Stimulated activated CD8-positive, alpha-beta memory T cell treated with anti-CD3 and anti-CD28 coated beads, Interleukin-15, amount 100 ng/mL, for 24 hours (primary cell): ENCODE measurements around the gene SEC61A1.

Experiments used
- DNase-seq: peaks from one replicate; pipeline ENCODE4 v3.0.0-alpha.2; 2020; ENCODE audit warnings: low read depth

Gene SEC61A1

DNA sequence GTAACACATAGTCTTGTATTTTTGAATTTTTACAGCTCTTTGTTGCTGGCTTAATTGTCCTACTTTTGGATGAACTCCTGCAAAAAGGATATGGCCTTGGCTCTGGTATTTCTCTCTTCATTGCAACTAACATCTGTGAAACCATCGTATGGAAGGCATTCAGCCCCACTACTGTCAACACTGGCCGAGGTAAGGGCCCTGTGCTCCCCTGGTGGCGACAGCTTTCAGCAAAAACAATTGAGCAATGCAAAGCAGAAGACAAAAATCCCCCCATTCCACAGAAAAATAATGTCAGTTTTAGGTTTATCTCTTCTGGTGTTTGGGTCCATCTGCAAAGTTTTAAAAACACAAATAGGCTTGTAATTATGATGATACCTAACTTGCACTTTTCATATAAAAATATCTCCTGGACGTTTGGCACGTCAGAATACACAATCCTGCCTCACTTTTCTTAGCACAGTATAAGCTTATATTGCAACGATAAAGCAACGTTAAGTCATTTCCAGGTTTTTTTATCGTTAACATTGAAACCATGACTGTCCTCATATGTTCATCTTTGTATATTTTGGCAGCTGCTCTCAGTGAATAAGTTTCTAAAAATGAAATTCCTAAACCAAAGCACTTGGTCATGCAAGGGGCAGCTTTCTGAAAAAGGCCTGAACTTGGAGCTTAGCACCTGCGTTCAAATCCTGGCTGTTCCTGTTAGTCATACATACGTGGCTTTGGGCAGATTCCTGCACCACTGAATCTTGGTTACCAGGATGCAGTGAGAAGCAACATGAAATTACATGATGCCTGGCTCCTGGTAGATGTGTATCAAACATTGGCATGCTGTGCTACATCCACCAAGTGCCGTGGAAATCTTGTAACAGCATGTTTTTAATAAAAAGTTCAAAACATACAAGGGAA, 8.5 kb downstream of the SEC61A1 start:
- no peak for DNase-seq

DNA sequence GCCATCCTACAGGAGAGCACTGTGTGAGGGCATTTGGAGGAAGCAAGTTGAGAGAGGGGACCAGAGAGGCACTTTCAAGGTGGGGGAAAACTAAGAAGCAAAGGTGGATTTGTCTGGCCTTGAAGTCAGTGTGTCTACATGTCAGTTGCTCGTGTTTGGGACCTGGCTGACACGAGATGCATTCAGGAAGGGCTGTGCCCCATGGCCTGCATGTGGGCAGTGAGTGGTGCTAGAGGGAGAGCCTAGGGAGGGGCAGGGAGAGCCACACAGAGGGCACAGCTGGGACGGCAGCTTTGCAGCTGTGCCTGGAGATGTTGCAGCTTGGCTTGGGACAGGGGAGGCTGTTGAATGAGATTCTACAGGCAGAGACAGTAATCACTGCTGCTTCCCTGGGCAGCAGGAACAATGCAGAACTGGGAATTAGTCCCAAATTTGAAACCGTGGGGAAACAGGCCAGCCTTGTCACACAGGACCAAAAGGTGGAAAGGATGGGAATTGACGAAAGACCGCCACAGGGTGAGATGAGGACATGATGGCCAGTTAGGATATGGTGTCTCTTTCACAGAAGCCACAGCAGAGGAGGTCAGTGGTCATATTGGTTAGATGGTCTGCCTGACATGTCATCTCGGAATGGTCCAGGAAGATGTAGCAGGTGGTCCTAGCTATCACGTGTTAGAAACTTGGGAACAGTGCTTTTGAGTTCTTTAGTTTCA, 10.0 kb downstream of the SEC61A1 start:
- no peak for DNase-seq

DNA sequence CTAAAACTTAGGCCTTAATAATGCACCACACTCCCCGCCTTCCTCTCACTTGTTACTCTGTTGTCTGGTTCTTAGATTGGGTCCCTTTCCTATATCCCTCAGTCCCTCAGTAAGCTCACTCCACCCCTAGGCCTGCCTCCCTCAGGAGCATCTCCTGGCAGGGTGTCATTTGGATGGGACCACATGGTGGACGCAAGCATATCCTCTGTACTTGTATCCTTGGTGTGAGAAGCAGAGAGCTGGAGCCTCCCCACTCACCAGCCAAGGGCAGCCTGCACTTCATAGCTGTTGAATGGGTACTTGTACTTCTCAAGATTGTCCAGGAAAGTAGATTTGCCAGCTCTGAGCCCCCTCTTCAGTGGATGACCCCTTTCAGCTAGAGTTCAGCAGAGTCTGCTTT, 11.6 kb downstream of the SEC61A1 start:
- DNase-seq = no peak

DNA sequence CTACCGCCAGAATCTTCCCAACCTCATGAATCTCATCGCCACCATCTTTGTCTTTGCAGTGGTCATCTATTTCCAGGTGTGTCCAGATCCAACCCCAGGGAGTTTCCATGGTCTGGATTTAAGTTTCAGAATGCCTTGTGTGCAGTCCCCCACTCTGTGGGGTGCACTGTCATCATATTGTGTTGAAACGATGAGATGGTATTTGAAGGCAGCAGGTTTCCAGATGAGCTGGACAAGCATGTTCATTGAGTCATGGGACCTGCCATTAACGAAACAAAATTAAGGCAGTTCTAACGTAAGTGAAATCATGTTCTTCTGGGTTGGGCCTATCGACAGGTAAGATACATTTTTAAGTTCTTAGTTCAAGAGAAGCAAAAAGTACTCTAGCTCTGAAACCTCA, 12.7 kb downstream of the SEC61A1 start:
- DNase-seq = no peak

DNA sequence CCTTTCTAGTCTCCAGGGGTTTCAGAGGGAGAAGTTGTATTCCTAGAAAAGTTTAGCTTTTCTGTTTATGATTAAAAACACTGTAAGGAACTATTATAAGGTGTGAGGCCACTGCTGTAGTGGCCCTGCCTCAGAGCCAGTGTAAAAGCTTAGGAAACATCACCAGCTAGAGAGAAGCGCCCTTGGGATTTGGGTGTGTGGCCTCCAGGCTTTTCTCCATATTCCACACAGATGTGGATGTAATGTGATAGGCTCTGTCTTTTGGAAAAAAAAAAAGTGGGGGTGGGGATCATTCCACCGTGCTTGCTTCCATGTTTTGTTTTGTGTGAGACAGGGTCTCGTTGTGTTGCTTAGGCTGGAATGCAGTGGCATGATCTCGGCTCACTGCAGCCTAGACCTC, 13.9 kb downstream of the SEC61A1 start:
- DNase-seq = no peak

DNA sequence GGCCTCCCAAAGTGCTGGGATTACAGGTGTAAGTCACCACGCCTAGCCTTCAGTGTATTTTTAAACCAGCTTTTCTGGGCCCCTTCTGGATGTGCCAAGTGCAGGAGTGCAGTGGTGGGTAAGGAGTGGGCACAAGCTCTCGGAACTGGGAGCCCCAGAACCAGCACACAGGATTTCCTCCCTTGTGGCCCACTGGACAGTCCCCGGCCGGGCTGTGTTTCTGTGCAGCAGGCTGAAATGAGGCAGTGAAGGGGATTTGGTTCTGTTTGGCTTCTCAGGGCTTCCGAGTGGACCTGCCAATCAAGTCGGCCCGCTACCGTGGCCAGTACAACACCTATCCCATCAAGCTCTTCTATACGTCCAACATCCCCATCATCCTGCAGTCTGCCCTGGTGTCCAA, 14.4 kb downstream of the SEC61A1 start:
- DNase-seq = no peak

DNA sequence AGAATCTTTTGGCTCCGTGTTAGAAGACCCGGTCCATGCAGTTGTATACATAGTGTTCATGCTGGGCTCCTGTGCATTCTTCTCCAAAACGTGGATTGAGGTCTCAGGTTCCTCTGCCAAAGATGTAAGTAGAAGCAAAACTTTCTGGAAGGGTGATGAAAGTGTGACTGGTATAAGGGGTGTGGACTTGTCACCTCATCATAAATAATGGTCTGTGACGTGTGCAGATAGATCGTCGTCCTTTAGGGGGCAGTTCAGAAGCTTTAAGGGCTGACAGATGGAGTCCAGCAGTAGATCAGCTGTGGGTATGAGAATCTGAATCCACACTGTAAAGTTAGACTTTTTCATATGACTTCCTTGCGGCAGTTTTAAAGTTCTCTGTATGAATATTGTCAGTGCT, 15.3 kb downstream of the SEC61A1 start:
- no peak for DNase-seq

DNA sequence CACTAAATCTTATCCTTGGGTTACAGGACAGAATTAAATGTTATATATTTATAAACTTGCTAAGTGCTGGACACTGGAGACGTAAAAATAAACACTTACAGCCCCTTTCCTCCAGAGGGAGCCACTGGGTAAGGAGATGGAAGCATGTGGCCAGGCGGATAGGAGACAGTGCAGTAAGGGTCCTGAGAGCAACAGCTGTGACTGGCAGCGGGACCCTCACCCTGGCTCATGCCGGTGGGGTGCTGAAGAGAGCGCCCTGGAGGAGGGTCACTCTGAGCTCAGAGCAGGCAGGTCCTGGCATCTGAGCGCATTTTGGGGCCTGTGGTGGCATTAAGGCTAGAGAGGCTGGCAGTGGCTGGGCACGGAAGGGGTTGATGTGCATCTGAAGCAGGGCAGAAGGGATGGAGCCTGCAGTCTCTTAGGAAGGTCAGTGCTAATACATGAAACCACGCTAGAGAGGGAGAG, 16.0 kb downstream of the SEC61A1 start:
- no peak for DNase-seq

DNA sequence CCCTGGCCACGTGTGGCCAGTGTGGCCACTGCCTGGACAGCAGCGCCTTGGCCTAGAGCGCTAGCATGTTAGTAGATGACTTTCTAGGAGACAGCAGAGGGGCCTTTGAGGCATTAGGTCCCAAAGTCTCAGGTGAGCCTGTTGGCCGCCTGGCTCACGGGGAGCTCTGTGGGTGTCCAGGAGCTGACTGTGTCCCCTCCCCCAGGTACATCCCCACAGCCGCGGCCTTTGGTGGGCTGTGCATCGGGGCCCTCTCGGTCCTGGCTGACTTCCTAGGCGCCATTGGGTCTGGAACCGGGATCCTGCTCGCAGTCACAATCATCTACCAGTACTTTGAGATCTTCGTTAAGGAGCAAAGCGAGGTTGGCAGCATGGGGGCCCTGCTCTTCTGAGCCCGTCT, 17.0 kb downstream of the SEC61A1 start:
- no peak for DNase-seq

DNA sequence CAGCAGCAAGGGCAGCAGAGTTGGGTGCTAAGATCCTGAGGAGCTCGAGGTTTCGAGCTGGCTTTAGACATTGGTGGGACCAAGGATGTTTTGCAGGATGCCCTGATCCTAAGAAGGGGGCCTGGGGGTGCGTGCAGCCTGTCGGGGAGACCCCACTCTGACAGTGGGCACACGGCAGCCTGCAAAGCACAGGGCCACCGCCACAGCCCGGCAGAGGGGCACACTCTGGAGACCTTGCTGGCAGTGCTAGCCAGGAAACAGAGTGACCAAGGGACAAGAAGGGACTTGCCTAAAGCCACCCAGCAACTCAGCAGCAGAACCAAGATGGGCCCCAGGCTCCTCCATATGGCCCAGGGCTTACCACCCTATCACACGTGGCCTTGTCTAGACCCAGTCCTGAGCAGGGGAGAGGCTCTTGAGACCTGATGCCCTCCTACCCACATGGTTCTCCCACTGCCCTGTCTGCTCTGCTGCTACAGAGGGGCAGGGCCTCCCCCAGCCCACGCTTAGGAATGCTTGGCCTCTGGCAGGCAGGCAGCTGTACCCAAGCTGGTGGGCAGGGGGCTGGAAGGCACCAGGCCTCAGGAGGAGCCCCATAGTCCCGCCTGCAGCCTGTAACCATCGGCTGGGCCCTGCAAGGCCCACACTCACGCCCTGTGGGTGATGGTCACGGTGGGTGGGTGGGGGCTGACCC, 18.8 kb downstream of the SEC61A1 start:
- no peak for DNase-seq

DNA sequence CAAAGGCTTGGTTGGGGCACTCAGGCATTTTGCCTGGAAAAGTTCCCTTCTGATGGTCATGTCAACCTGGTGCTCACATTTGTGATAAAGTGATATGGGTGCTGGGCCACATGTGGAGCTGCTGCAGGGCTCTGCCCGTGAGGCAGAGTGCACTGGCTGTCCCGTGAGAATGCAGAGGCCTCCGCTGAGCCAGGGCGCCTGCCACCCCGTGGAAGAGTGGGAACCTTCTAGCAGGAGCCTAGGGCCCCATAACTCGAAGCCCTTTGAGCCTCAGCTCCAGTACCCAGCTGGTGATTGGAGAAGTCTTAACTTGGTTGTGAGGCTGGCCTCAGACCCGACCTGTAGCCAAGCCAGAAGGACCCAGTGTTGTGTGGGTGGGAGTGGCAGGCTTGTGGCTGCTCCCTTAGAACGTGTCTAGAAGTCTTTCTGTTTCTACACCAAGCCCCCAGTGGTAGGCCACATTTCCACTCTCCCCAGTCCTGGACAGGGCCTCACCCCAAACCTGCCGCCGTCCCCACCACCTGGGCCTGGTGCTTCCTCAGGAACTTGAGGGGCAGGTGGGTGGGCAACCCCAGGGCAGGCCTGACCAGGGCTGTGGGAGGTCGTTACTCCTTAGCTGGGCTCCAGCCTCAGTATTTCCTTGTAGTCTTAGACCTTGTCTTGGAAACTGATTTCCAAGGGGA, 19.7 kb downstream of the SEC61A1 start:
- DNase-seq = no peak

DNA sequence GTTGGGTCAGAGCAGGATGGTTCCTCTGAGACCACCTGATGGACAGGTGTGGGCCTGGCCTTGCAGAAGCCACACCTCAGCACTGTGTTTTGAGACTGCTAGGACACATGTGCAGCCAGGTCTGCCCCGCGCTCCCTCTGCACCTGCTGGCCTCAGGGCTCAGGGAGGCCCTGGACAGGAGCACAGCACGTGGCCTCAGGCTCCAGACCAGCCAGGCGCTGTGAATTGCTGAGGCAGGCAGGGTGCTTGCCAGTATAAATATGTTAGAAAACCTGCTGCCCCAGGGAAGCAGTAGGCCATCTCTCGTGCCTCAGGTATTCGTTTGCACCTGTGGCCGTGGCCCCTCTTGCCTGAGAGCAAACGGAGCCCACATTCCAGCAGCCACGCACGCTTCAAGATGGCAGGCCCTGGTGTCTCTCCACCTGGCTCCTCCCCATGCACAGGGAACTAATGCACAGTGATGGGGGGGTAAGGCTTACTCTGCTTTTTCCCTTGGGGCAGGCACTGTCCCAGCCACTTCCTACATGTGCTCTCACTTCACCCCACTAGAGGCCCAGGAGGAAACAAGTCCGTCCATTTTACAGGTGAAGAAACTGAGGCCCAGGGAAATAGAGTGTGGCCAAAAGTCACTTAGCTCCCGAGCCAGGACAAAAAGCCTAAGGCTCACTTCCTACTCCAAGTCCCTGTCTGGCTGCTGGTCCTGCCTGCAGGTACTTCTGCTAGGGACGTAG, 20.4 kb downstream of the SEC61A1 start:
- no peak for DNase-seq

DNA sequence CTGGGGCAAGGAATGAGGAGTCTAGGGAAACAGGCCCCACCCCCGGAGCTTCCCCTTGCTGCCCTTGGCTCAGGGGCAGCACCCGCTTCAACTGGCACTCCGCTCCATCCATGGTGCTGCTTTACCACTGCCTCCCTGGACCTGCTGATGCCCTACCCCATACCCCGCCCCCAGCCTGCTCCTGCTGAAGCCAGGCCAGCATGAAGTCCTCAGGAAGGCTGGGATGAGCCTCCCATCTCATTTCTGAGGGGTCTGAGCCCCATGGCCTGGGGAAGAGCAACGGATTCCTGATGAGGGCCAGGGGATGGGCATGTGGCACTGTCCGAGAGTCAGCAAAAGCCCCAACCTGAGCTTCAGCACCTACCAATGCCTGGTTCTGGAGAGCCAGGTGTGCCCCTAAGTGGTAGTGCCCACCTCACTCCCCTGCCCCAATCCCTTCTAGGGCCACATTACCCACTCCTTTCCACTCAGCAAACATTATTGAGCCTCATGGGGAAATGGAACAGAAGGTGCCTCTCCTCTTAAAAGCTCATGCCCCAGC, 21.0 kb downstream of the SEC61A1 start:
- no peak for DNase-seq

DNA sequence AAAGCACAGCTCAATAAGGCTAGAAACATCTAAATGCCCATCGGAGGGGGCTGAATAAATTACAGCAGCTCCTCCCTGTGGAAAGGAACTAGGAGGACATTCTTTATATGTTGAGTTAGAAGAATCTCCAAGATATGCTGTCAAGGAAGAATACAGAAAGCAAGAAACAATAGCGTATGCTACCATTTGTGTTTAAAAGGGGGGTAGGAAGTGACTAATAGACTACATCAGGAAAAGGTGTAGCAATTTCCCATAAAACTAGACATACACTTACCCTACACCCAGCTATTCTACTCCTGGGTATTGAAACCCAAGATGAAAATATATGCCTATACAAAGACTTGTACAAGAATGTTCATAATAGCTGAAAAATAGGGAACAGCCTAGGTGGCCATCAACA, 21.6 kb downstream of the SEC61A1 start:
- no peak for DNase-seq

DNA sequence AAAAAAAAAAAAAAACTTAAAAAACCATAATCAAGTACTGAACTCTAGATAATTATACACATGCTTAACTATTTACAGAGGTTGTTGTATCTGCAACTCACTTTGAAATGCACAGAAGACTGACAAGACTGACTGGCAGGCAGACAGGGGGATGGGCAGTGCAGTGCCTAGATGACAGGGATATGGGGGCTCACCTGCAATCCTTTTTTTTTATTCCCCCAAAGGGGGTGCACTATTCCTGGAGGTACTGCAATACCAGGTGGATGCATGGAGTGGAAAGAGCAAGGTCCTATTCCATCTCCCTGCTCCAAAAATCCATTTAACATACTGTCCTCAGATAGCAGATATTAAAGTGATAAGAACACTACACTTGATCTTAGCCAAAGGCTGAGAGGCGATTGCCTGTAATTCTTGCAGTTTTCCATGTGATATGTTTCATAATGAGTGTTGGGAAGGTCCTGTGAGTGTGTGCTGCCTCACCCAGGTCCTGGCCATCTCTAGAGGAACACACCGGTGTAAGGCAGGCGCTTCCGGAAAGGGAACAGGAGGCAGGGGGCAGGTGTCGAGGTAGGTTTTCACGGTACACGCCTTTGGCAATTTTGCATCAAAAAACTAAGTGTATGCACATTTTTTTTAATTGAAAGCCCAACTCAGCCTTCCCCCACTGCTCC, 22.7 kb downstream of the SEC61A1 start:
- DNase-seq = no peak

DNA sequence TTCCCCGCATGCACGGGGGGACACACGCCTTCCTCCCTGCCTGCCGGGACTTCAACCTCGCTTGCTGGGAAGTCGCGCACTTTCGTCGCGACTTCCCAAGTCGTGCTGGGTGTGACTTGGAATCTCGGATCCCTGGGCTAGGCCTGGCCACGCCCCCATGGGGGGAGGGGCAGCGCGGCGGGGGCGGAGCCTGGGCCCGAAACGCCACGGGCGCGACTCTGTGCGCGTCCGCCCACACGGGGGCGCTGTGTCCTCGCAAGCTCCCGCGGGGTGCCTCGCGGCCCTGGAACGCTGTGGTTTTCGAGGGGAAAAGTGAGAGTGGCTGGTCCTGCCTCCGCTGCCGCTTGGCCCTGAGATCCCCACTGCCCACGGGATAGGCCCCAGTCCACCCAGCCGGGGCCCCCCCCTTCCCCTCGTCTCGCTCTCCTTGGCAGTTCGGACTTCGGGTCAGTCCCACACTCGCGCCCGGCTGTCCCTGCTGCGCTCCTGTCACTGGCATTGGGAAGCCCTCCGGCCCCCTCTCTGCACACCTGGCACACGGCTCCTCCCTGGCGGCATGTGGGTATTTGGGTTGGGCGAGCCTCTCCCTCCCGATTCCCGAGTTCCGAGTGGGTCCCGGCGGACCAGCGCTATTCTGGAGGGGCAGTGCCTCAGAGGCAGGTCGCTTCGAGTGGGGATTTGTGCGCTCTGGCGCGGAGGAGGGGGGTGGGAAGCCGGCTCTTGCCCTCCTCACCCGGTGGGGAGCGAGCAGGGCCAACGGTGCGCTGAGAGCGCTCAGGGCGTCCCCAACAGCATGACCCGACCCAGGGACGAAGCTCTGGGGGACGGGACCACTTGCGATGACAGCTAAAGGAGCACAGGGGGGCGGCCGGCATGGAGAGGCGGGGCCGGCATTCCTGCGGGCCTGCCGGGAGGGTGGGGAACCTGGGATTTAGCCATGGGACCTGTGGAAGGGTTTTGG, 23.6 kb downstream of the SEC61A1 start:
- peak; percentile 88 for DNase-seq

DNA sequence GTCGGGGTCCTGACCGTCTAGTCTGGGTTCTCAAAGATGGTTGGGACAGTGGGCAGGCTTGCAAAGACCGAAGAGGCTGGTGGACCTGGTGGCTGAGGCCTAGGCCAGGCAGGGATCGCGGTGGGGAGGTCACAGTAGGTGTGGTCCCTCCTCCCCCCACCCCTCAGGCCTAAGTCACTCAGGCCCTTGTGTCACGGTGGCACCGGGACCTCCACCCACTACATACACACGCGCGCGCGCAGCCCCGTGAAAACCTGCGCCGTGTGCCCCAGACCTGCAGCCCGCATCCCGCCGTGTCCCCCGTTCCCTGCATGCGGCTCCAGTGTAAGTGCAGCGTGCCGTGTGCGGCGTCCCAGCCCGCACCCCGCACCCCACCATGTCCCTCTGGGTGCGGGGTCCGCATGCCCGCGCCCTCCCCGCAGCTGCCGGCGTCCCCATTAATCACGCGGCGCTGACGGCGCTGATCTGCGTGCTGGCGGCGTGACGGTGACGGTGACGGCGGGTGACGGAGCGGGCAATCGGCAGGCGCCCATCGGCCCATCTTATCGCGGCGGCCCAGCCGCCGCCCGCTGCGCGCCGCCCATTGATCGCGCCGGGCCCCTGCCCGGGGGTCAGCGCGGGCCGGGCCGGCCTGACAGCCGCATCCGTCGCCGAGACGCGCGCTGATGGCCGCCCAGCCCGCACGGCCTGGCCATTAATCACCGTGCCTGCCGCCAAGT, 24.4 kb downstream of the SEC61A1 start:
- no peak for DNase-seq

DNA sequence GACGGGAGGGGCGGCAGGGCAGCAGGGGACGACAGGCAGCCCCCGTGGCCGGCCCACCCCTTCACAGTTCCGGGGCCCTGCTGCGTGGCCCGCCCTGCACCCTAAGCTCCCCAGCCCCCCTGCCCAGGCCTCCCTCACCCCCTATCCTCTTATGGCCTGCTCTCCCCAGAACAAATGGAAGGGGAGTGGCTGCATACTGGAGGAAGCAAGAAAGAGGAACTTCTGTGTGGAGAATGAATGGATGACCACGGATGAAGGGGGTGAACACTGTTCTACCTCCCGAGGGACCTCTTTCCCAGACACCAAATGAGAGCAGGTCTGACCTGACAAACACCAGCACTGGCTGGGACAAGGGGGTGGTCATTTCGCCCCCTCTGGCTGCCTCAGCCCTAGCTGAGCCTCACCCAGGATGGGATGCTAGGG, 25.0 kb downstream of the SEC61A1 start:
- no peak for DNase-seq

DNA sequence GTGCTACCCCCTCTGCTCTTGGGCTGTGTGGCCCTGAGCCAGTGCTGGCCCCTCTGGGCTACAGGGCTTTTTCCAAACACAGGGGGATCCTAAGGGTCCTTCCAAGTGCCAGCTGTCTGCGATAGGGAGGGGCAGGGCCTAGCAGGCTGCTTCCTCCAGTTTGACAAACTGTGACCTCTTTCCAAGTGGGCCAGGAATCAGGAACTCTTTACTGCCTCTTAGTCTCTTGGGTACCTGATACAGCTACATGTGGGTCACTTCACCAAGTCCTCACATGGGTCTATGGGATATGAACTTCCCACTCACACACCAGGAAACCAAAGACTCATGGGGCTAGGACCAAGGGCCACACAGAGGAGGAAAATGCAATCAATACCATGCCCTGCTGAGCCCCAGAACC, 25.4 kb downstream of the SEC61A1 start:
- DNase-seq = no peak
